SK-N-SH treated with all-trans-retinoic acid at 6 μM for 48 hours (cell line): Measurements from ENCODE around the gene TTC28.

Source experiments
- ATAC-seq: fragments of 200-7000 bp; cut with Tn5 transposase; 3 replicates; pipeline ENCODE4 v1.9.1; 2020; ENCODE audit warnings: mild to moderate bottlenecking, moderate library complexity
- BACH2 ChIP-seq: fragments of 250-450 bp; sonication (Bioruptor Pico); IDR thresholded peaks from 2 replicates; pipeline ENCODE4 v1.9.0; 2021; ENCODE audit warnings: mild to moderate bottlenecking, borderline replicate concordance
- CSDC2 ChIP-seq: fragments of 250-450 bp; sonication (Bioruptor Pico); IDR thresholded peaks from 2 replicates; pipeline ENCODE4 v1.5.0; 2020; ENCODE audit warnings: mild to moderate bottlenecking, moderate library complexity
- CSRNP3 ChIP-seq: fragments of 250-450 bp; sonication (Bioruptor Pico); IDR thresholded peaks from 2 replicates; pipeline ENCODE4 v1.5.1; 2021; ENCODE audit warnings: mild to moderate bottlenecking, moderate library complexity
- ESRRG ChIP-seq: fragments of 250-450 bp; sonication (Bioruptor Pico); IDR thresholded peaks from 2 replicates; pipeline ENCODE4 v1.6.1; 2021; ENCODE audit warnings: mild to moderate bottlenecking
- ISL1 ChIP-seq: fragments of 250-450 bp; sonication (Bioruptor Pico); IDR thresholded peaks from 2 replicates; pipeline ENCODE4 v2.1.2; 2022; ENCODE audit warnings: mild to moderate bottlenecking, moderate library complexity
- POU6F1 ChIP-seq: fragments of 250-450 bp; sonication (Bioruptor Pico); IDR thresholded peaks from 2 replicates; pipeline ENCODE4 v1.8.0; 2021; ENCODE audit warnings: low read depth, mild to moderate bottlenecking, moderate library complexity, borderline replicate concordance
- PPARA ChIP-seq: fragments of 250-450 bp; sonication (Bioruptor Pico); IDR thresholded peaks from 2 replicates; pipeline ENCODE4 v1.5.0; 2020; ENCODE audit warnings: mild to moderate bottlenecking, borderline replicate concordance
- RARB ChIP-seq: fragments of 250-450 bp; sonication (Bioruptor Pico); IDR thresholded peaks from 2 replicates; pipeline ENCODE4 v1.8.0; 2021; ENCODE audit warnings: mild to moderate bottlenecking, moderate library complexity
- SNAI2 ChIP-seq: fragments of 250-450 bp; sonication (Bioruptor Pico); IDR thresholded peaks from 2 replicates; pipeline ENCODE4 v1.5.0; 2020; ENCODE audit warnings: mild to moderate bottlenecking, moderate library complexity
- TCF4 ChIP-seq: fragments of 250-450 bp; sonication (Bioruptor Pico); IDR thresholded peaks from 2 replicates; pipeline ENCODE4 v1.8.0; 2021; ENCODE audit warnings: mild to moderate bottlenecking, moderate library complexity, borderline replicate concordance
- TOX ChIP-seq: fragments of 250-450 bp; sonication (Bioruptor Pico); IDR thresholded peaks from 2 replicates; pipeline ENCODE4 v1.8.0; 2021; ENCODE audit warnings: mild to moderate bottlenecking, moderate library complexity, borderline replicate concordance
- ZC3H10 ChIP-seq: fragments of 250-450 bp; sonication (Bioruptor Pico); IDR thresholded peaks from 2 replicates; pipeline ENCODE4 v1.5.1; 2021; ENCODE audit warnings: mild to moderate bottlenecking, moderate library complexity
- ZFP3 ChIP-seq: fragments of 250-450 bp; sonication (Bioruptor Pico); IDR thresholded peaks from 2 replicates; pipeline ENCODE4 v1.5.0; 2020; ENCODE audit warnings: mild to moderate bottlenecking, moderate library complexity
- ZFP30 ChIP-seq: fragments of 450-650 bp; formaldehyde crosslinking; IDR thresholded peaks from 2 replicates; pipeline ENCODE4 v1.5.0; 2022; ENCODE audit warnings: mild to moderate bottlenecking, moderate library complexity
- ZNF565 ChIP-seq: fragments of 450-650 bp; formaldehyde crosslinking; conservative IDR thresholded peaks from 2 replicates; pipeline ENCODE4 v1.5.0; 2020; ENCODE audit warnings: low read depth, mild to moderate bottlenecking, moderate library complexity
- ZNF70 ChIP-seq: fragments of 450-650 bp; formaldehyde crosslinking; IDR thresholded peaks from 2 replicates; pipeline ENCODE4 v1.5.0; 2020; ENCODE audit warnings: mild to moderate bottlenecking, moderate library complexity
- ZNF8 ChIP-seq: fragments of 450-650 bp; formaldehyde crosslinking; IDR thresholded peaks from 2 replicates; pipeline ENCODE4 v1.5.0; 2020; ENCODE audit warnings: mild to moderate bottlenecking, moderate library complexity
- TF ChIP-seq, protein P1 (sequence below): fragments of 250-450 bp; sonication (Bioruptor Pico); IDR thresholded peaks from 2 replicates; pipeline ENCODE4 v1.5.1; 2020; ENCODE audit warnings: low read depth, mild to moderate bottlenecking, moderate library complexity
- TF ChIP-seq, protein P2 (sequence below): fragments of 250-450 bp; sonication (Bioruptor Pico); IDR thresholded peaks from 2 replicates; pipeline ENCODE4 v1.5.0; 2020; ENCODE audit warnings: mild to moderate bottlenecking, moderate library complexity

TTC28 gene

DNA sequence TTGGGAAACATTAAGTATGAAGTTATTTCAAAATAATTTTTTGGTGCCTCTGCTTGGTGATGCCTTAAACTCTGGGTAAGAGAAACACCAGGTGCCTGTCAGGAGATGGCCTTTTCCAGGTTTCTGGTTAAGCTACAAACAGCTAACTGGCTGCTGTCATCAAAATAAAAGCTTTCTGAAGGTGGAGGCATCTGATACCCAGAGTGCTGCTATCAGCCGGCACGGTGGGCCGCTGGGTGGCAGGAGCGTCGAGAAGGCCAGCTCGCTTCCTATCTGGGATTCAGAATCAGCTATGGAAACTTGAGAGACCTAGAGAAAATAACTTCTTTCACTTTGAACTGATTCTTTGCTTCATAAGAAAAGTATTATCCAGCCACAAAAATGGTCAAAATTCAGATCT is 679.8 kb downstream of the TTC28 start:
- TF ChIP-seq CSRNP3 (CRISPR knock-in tag), result no peak
- TF ChIP-seq ESRRG (CRISPR knock-in tag), result no peak
- no peak for TF ChIP-seq ZFP30 (CRISPR knock-in tag)
- TF ChIP-seq RARB (CRISPR knock-in tag), result no peak
- TF ChIP-seq ZNF565 (CRISPR knock-in tag), result no peak
- no peak for TF ChIP-seq POU6F1 (CRISPR knock-in tag)
- no peak for TF ChIP-seq ISL1 (CRISPR knock-in tag)
- TF ChIP-seq CSDC2 (CRISPR knock-in tag), result no peak
- TF ChIP-seq BACH2 (CRISPR knock-in tag), result no peak
- TF ChIP-seq, protein P1, sequence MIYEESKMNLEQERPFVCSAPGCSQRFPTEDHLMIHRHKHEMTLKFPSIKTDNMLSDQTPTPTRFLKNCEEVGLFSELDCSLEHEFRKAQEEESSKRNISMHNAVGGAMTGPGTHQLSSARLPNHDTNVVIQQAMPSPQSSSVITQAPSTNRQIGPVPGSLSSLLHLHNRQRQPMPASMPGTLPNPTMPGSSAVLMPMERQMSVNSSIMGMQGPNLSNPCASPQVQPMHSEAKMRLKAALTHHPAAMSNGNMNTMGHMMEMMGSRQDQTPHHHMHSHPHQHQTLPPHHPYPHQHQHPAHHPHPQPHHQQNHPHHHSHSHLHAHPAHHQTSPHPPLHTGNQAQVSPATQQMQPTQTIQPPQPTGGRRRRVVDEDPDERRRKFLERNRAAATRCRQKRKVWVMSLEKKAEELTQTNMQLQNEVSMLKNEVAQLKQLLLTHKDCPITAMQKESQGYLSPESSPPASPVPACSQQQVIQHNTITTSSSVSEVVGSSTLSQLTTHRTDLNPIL (CRISPR knock-in tag), result no peak
- TF ChIP-seq TOX, result no peak
- no peak for TF ChIP-seq ZFP3 (CRISPR knock-in tag)
- no peak for TF ChIP-seq TCF4 (CRISPR knock-in tag)
- TF ChIP-seq, protein P2, sequence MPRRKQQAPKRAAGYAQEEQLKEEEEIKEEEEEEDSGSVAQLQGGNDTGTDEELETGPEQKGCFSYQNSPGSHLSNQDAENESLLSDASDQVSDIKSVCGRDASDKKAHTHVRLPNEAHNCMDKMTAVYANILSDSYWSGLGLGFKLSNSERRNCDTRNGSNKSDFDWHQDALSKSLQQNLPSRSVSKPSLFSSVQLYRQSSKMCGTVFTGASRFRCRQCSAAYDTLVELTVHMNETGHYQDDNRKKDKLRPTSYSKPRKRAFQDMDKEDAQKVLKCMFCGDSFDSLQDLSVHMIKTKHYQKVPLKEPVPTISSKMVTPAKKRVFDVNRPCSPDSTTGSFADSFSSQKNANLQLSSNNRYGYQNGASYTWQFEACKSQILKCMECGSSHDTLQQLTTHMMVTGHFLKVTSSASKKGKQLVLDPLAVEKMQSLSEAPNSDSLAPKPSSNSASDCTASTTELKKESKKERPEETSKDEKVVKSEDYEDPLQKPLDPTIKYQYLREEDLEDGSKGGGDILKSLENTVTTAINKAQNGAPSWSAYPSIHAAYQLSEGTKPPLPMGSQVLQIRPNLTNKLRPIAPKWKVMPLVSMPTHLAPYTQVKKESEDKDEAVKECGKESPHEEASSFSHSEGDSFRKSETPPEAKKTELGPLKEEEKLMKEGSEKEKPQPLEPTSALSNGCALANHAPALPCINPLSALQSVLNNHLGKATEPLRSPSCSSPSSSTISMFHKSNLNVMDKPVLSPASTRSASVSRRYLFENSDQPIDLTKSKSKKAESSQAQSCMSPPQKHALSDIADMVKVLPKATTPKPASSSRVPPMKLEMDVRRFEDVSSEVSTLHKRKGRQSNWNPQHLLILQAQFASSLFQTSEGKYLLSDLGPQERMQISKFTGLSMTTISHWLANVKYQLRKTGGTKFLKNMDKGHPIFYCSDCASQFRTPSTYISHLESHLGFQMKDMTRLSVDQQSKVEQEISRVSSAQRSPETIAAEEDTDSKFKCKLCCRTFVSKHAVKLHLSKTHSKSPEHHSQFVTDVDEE (CRISPR knock-in tag), result no peak
- TF ChIP-seq SNAI2 (CRISPR knock-in tag), result no peak
- TF ChIP-seq ZNF70 (CRISPR knock-in tag), result no peak
- TF ChIP-seq ZC3H10, result no peak
- TF ChIP-seq PPARA (CRISPR knock-in tag), result no peak
- TF ChIP-seq, all 23 proteins: peak for 0
- no peak for ATAC-seq

- ATAC-seq, result no peak
- TF ChIP-seq RARB (CRISPR knock-in tag) (no peak), ISL1 (CRISPR knock-in tag) (no peak), ESRRG (CRISPR knock-in tag) (no peak), TOX (no peak), BACH2 (CRISPR knock-in tag) (no peak), ZNF8 (CRISPR knock-in tag) (no peak), ZNF70 (CRISPR knock-in tag) (no peak), ZC3H10 (no peak), ZFP3 (CRISPR knock-in tag) (no peak)
- TF ChIP-seq, protein P2 (CRISPR knock-in tag), result no peak
- TF ChIP-seq, protein P1 (CRISPR knock-in tag), result no peak
These were observed 680.9 kb downstream of the TTC28 start for GRCh38 chr22:27998511-27999410.
